Measurements from ENCODE around the gene POLR1E.

POLR1E gene

DNA sequence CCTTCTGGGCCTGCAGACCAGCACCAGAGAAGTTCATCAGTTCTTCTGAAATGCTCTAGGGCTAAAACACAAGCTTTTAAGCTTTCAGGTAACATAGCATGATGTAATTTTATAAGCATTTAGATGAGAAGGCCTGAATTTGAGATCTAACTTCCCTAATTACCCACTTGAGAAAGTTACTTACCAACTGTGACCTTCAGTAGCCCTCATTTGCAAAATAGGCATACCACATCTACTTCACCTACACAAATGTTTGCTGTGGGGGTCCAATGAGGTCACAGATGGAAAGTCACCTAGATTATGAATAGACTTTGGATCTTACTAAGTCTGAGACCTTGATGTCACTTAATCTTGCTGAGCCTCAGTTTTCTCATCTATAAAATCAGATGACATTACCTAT lies 53.9 kb downstream of the POLR1E start:
- TF ChIP-seq, protein P1, sequence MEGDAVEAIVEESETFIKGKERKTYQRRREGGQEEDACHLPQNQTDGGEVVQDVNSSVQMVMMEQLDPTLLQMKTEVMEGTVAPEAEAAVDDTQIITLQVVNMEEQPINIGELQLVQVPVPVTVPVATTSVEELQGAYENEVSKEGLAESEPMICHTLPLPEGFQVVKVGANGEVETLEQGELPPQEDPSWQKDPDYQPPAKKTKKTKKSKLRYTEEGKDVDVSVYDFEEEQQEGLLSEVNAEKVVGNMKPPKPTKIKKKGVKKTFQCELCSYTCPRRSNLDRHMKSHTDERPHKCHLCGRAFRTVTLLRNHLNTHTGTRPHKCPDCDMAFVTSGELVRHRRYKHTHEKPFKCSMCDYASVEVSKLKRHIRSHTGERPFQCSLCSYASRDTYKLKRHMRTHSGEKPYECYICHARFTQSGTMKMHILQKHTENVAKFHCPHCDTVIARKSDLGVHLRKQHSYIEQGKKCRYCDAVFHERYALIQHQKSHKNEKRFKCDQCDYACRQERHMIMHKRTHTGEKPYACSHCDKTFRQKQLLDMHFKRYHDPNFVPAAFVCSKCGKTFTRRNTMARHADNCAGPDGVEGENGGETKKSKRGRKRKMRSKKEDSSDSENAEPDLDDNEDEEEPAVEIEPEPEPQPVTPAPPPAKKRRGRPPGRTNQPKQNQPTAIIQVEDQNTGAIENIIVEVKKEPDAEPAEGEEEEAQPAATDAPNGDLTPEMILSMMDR (conservative IDR thresholded peaks at IDR 0.05; ENCODE audit: low read depth, low read length): no peak
- H3K4me3 ChIP-seq (ENCODE audit: low read length): no peak overlapping the region
- DNase-seq (ENCODE audit: low read depth): no peak

DNA sequence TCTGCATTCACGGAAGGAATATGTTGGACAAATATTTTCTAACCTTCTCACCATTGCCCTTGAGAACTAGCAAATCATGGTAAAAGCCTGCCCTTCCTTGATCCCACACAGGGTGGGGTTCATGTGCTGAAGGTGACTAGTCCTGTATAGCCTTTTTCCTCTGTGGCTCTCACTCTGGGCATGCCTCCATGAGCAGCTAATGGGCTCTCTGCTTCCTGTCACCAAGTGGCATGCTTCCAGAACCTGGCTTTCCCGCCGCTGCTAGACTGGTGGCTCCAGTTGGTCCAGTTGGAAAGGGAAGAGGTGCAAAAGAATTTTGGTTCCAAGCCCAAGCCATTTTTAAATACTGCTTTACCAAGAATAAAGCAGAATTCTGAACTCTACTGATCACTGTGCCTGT lies 54.9 kb downstream of the POLR1E start:
- H3K4me3 ChIP-seq (ENCODE audit: low read length): no peak overlapping the region
- DNase-seq (ENCODE audit: low read depth): no peak
- TF ChIP-seq, protein P1 (conservative IDR thresholded peaks at IDR 0.05; ENCODE audit: low read depth, low read length): no peak

DNA sequence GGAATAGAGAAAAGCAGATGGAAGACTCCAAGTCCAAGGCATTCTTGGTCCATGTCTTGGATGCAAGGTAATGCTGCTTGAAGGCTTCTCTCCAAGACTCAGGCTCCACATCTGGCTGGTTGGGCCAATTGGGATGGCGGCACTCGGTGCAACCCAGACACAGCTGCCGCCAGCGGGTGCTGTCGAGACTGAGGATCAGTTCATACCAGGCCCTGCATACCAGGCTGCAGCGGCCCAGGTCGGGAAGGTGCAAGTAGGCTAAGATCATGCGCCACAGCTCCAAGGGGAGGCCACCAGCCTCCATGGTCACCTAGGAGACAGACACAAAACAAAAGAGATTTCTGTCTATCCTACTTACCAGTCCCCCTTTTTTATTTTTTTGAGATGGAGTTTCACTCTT lies 55.7 kb downstream of the POLR1E start:
- no peak overlapping the region for H3K4me3 ChIP-seq (ENCODE audit: low read length)
- TF ChIP-seq, protein P1 (conservative IDR thresholded peaks at IDR 0.05; ENCODE audit: low read depth, low read length): no peak
- no peak for DNase-seq (ENCODE audit: low read depth)

DNA sequence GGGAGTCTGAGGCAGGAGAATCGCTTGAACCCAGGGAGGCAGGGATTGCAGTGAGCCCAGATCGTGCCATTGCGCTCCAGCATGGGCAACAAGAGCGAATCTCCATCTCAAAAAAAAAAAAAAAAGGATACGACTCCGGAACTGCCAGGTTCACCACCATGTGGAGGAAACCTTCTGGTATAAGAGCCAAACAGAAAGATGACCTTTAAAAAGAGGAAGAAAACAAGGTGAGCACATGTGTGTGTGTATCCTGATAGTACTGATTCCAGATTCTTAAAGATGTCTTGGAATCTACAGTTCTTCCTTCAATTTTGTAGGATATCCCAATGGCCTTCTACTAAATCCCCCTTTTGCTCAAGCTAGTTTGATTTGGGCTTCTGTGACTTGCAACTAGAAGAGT lies 56.7 kb downstream of the POLR1E start:
- TF ChIP-seq, protein P1 (conservative IDR thresholded peaks at IDR 0.05; ENCODE audit: low read depth, low read length): no peak
- no peak for DNase-seq (ENCODE audit: low read depth)
- no peak overlapping the region for H3K4me3 ChIP-seq (ENCODE audit: low read length)

DNA sequence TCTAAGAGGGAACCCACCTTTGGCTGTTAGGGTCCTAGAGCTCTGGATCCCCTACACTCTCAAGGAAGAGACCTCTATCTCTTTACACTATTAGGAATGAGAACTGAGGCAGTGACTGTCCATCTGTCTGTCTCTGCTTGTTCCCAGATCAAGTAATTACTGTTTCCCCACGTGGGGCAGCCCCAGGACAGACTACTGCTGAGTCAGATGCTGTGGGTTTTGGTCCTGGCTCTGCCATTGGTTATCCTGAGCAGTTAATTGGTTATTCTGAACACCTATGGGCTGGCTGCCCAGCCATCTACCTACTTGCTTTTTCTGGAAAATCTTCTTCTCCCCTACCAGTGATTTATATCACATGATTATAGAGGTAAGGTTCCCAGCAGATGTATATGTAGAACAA lies 57.1 kb downstream of the POLR1E start:
- TF ChIP-seq, protein P1 (conservative IDR thresholded peaks at IDR 0.05; ENCODE audit: low read depth, low read length): no peak
- H3K4me3 ChIP-seq (ENCODE audit: low read length): no peak overlapping the region
- no peak for DNase-seq (ENCODE audit: low read depth)

DNA sequence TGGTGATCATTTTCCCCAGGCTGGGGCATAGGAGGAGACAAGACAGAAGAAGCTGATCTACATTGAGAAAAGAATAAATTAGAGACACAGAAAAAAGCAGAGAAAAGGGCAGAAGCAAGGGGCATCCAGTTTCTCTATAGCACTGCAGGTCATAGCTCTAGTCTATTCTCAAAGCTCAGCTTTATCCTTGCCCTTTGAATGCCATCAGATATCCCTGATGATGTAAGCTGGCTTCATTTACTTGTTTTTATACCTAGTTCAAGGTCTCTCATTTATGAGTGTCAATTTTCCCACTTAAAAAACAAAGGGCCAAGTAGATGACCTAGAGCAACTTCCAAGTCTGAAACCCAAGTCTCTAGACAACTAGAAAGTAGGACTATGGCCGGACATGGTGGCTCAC lies 57.7 kb downstream of the POLR1E start:
- no peak overlapping the region for H3K4me3 ChIP-seq (ENCODE audit: low read length)
- DNase-seq (ENCODE audit: low read depth): no peak
- TF ChIP-seq, protein P1 (conservative IDR thresholded peaks at IDR 0.05; ENCODE audit: low read depth, low read length): no peak

DNA sequence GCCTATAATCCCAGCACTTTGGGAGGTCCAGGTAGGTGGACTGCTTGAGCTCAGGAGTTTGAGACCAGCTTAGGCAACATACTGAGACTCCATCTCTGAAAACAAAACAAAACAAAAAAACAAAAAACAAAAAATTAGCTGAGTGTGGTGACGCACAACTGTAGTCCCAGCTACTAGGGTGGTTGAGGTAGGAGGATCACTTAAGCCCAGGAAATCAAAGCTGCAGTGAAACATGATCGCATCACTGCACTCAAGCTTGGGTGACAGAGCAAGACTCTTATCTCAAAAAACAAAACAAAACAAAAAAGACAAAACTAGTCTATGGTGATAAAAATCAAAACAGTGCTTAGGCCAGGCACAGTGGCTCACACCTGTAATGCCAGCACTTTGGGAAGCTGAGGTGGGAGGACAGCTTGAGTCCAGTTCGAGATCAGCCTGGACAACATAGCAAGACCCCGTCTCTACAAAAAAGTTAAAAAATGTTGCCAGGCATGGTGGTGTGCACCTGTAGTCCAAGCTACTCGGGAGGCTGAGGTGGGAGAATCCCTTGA lies 61.7 kb downstream of the POLR1E start:
- H3K4me3 ChIP-seq (ENCODE audit: low read length): no peak overlapping the region
- TF ChIP-seq, protein P1 (conservative IDR thresholded peaks at IDR 0.05; ENCODE audit: low read depth, low read length): no peak
- no peak for DNase-seq (ENCODE audit: low read depth)

All from retinal pigment epithelial cell (primary cell).